ENCODE measurements around the gene GNG11. TPM values are rescaled to one million over a fixed set of nuclear protein-coding genes. Genes with fewer than 3 reads are reported as not detected.

GNG11 gene
- polyA plus RNA-seq, 1 donor from 2014 or later: 2.6 TPM

GRCh38 chr7:93923296-93923695 is 1.8 kb downstream of the GNG11 start:
- no peaks in the 10 kb centered on the region for H3K9me3 Mint-ChIP-seq
- H3K27me3 Mint-ChIP-seq: peaks cover 14% of the 10 kb centered on the region
- peaks cover 0 to 9% (median 6%) of the 10 kb centered on the region in 3 donors for H3K4me1 Mint-ChIP-seq
- H3K36me3 Mint-ChIP-seq: no peaks in the 10 kb centered on the region
- H3K27ac Mint-ChIP-seq: no peak overlapping the region
- H3K4me3 Mint-ChIP-seq: peak overlapping the region in 1 of 4 donors; percentile 28

- Mint-ChIP-seq H3K9me3 (no peaks in the 10 kb centered on the region), H3K27ac (no peak overlapping the region), H3K4me3 (no peak overlapping the region), H3K27me3 (peaks cover 14% of the 10 kb centered on the region), H3K4me1 (peaks cover 0 to 9% (median 6%) of the 10 kb centered on the region in 3 donors), H3K36me3 (no peaks in the 10 kb centered on the region)
Measured at GRCh38 chr7:93923942-93924341, 2.4 kb downstream of the GNG11 start.

GRCh38 chr7:93926800-93927199 is 5.3 kb downstream of the GNG11 start:
- Mint-ChIP-seq H3K4me3 (no peak overlapping the region), H3K4me1 (peaks cover 2 to 5% (median 4%) of the 10 kb centered on the region in 3 donors), H3K36me3 (no peaks in the 10 kb centered on the region), H3K9me3 (no peaks in the 10 kb centered on the region), H3K27ac (no peak overlapping the region), H3K27me3 (peaks cover 7% of the 10 kb centered on the region)

GRCh38 chr7:93927585-93927984 is 6.0 kb downstream of the GNG11 start:
- Mint-ChIP-seq H3K27me3 (peaks cover 1% of the 10 kb centered on the region), H3K9me3 (no peaks in the 10 kb centered on the region), H3K4me3 (no peak overlapping the region), H3K36me3 (no peaks in the 10 kb centered on the region), H3K4me1 (peaks cover 2 to 5% (median 4%) of the 10 kb centered on the region in 3 donors), H3K27ac (no peak overlapping the region)

- Mint-ChIP-seq H3K4me3 (no peak overlapping the region), H3K27ac (no peak overlapping the region), H3K36me3 (no peaks in the 10 kb centered on the region), H3K9me3 (no peaks in the 10 kb centered on the region), H3K27me3 (peaks cover 2% of the 10 kb centered on the region), H3K4me1 (peaks cover 0 to 2% (median 1%) of the 10 kb centered on the region in 3 donors)
Measured at GRCh38 chr7:93931655-93932054, 10.1 kb downstream of the GNG11 start.

GRCh38 chr7:93933156-93933555 is 11.6 kb downstream of the GNG11 start:
- Mint-ChIP-seq H3K27me3 (peaks cover 5% of the 10 kb centered on the region), H3K9me3 (peaks cover 0 to 3% (median 0%) of the 10 kb centered on the region in 3 donors), H3K36me3 (no peaks in the 10 kb centered on the region), H3K27ac (no peak overlapping the region), H3K4me3 (no peak overlapping the region), H3K4me1 (peaks cover 0 to 2% (median 1%) of the 10 kb centered on the region in 3 donors)

GRCh38 chr7:93935102-93935501 is 13.6 kb downstream of the GNG11 start:
- Mint-ChIP-seq H3K4me3 (no peak overlapping the region), H3K4me1 (peaks cover 0 to 5% (median under 1%) of the 10 kb centered on the region in 3 donors), H3K27me3 (peaks cover 4% of the 10 kb centered on the region), H3K9me3 (peaks cover 0 to 3% (median 0%) of the 10 kb centered on the region in 3 donors), H3K27ac (no peak overlapping the region), H3K36me3 (no peaks in the 10 kb centered on the region)

GRCh38 chr7:93937818-93938217 is 16.3 kb downstream of the GNG11 start:
- H3K27me3 Mint-ChIP-seq: peaks cover 3% of the 10 kb centered on the region
- H3K27ac Mint-ChIP-seq: no peak overlapping the region
- H3K9me3 Mint-ChIP-seq: peaks cover 0 to 4% (median 1%) of the 10 kb centered on the region in 3 donors
- H3K36me3 Mint-ChIP-seq: no peaks in the 10 kb centered on the region
- peaks cover 0 to 4% (median 0%) of the 10 kb centered on the region in 3 donors for H3K4me1 Mint-ChIP-seq
- H3K4me3 Mint-ChIP-seq: no peak overlapping the region

- peaks cover 0 to 4% (median 3%) of the 10 kb centered on the region in 3 donors for H3K4me1 Mint-ChIP-seq
- H3K27ac Mint-ChIP-seq: no peak overlapping the region
- no peaks in the 10 kb centered on the region for H3K36me3 Mint-ChIP-seq
- no peak overlapping the region for H3K4me3 Mint-ChIP-seq
- peaks cover 0 to 6% (median 1%) of the 10 kb centered on the region in 3 donors for H3K9me3 Mint-ChIP-seq
- peaks cover 2% of the 10 kb centered on the region for H3K27me3 Mint-ChIP-seq
Measured at GRCh38 chr7:93938293-93938692, 16.8 kb downstream of the GNG11 start.

GRCh38 chr7:93941945-93942344 is 20.4 kb downstream of the GNG11 start:
- Mint-ChIP-seq H3K9me3 (peaks cover 0 to 5% (median 1%) of the 10 kb centered on the region in 3 donors), H3K4me3 (no peak overlapping the region), H3K27me3 (peaks cover 2% of the 10 kb centered on the region), H3K36me3 (no peaks in the 10 kb centered on the region), H3K4me1 (peaks cover 0 to 4% (median 4%) of the 10 kb centered on the region in 3 donors), H3K27ac (no peak overlapping the region)

GRCh38 chr7:93943816-93944540 is 22.4 kb downstream of the GNG11 start:
- no peak overlapping the region for H3K4me3 Mint-ChIP-seq
- peaks cover 0 to 4% (median 4%) of the 10 kb centered on the region in 3 donors for H3K4me1 Mint-ChIP-seq
- H3K27me3 Mint-ChIP-seq: no peaks in the 10 kb centered on the region
- no peaks in the 10 kb centered on the region for H3K36me3 Mint-ChIP-seq
- H3K9me3 Mint-ChIP-seq: peaks cover 0 to 3% (median 1%) of the 10 kb centered on the region in 3 donors
- H3K27ac Mint-ChIP-seq: no peak overlapping the region

GRCh38 chr7:93944673-93945072 is 23.1 kb downstream of the GNG11 start:
- Mint-ChIP-seq H3K27me3 (no peaks in the 10 kb centered on the region), H3K9me3 (peaks cover 0 to 3% (median 1%) of the 10 kb centered on the region in 3 donors), H3K36me3 (no peaks in the 10 kb centered on the region), H3K4me1 (peaks cover 0 to 4% (median 4%) of the 10 kb centered on the region in 3 donors), H3K27ac (no peak overlapping the region), H3K4me3 (no peak overlapping the region)

- peaks cover 0 to 4% (median 0%) of the 10 kb centered on the region in 3 donors for H3K4me1 Mint-ChIP-seq
- H3K4me3 Mint-ChIP-seq: no peak overlapping the region
- peaks cover 0 to 3% (median 1%) of the 10 kb centered on the region in 3 donors for H3K9me3 Mint-ChIP-seq
- H3K36me3 Mint-ChIP-seq: no peaks in the 10 kb centered on the region
- H3K27ac Mint-ChIP-seq: no peak overlapping the region
- no peaks in the 10 kb centered on the region for H3K27me3 Mint-ChIP-seq
Measured at GRCh38 chr7:93945083-93945482, 23.5 kb downstream of the GNG11 start.

GRCh38 chr7:93945756-93946535 is 24.4 kb downstream of the GNG11 start:
- Mint-ChIP-seq H3K4me3 (no peak overlapping the region), H3K27ac (no peak overlapping the region), H3K36me3 (no peaks in the 10 kb centered on the region), H3K4me1 (peaks cover 0 to 4% (median 0%) of the 10 kb centered on the region in 3 donors), H3K9me3 (peaks cover 0 to 3% (median 1%) of the 10 kb centered on the region in 3 donors), H3K27me3 (no peaks in the 10 kb centered on the region)

GRCh38 chr7:93948106-93948505 is 26.6 kb downstream of the GNG11 start:
- Mint-ChIP-seq H3K4me3 (no peak overlapping the region), H3K27me3 (no peaks in the 10 kb centered on the region), H3K9me3 (peaks cover 0 to 2% (median 1%) of the 10 kb centered on the region in 3 donors), H3K4me1 (peaks cover 0 to 3% (median 0%) of the 10 kb centered on the region in 3 donors), H3K36me3 (no peaks in the 10 kb centered on the region), H3K27ac (no peak overlapping the region)

All from IgD-negative memory B cell (primary cell).